ENCODE data around the gene TNIP1. TPM values are rescaled to one million over a fixed set of nuclear protein-coding genes. Genes with fewer than 3 reads are reported as not detected.

TNIP1 gene
- total RNA-seq, 1 donor from 2014 or later = 512 TPM

GRCh38 chr5:151022511-151023018 is 58.3 kb downstream of the TNIP1 start:
- no peak for TF ChIP-seq CTCF (IDR thresholded peaks at IDR 0.05)
- POLR2A ChIA-PET = no interaction called here
- no peak for ATAC-seq (ENCODE audit: low read depth)
- Mint-ChIP-seq H3K4me1 (peaks cover 20% of the 10 kb centered on the region), H3K27me3 (no peaks in the 10 kb centered on the region), H3K36me3 (ENCODE audit: low read depth) (peaks cover 27% of the 10 kb centered on the region), H3K4me3 (no peak overlapping the region), H3K9me3 (no peaks in the 10 kb centered on the region), H3K27ac (peak overlapping the region; percentile 57)
- DNase-seq = no peak
- intact Hi-C loops (cut with micrococcal nuclease) = no loop called here
- CTCF ChIA-PET = no interaction called here

GRCh38 chr5:151021746-151022145 is 59.1 kb downstream of the TNIP1 start:
- POLR2A ChIA-PET = interaction anchor here (0.6 to 1.0 kb wide), 2 partner anchors 149 to 170 kb away, joined by 3 to 6 read pairs; no protein-coding TSS in a partner anchor
- Mint-ChIP-seq H3K9me3 (no peaks in the 10 kb centered on the region), H3K4me3 (no peak overlapping the region), H3K4me1 (peaks cover 20% of the 10 kb centered on the region), H3K27me3 (no peaks in the 10 kb centered on the region), H3K27ac (no peak overlapping the region), H3K36me3 (ENCODE audit: low read depth) (peaks cover 20% of the 10 kb centered on the region)
- no peak for ATAC-seq (ENCODE audit: low read depth)
- CTCF ChIA-PET = no interaction called here
- no peak for TF ChIP-seq CTCF (IDR thresholded peaks at IDR 0.05)
- intact Hi-C loops (cut with micrococcal nuclease) = no loop called here
- DNase-seq = no peak

GRCh38 chr5:151020304-151021110 is 60.3 kb downstream of the TNIP1 start, which contains the start of gene GPX3:
GPX3 (plus strand) TSS chr5:151020591; CDS start chr5:151020655, 64 bp downstream.
- peak; percentile 41 for DNase-seq
- no peak within 1 kb of the TSS for H3K27ac Mint-ChIP-seq
- peak; percentile 72 for ATAC-seq (ENCODE audit: low read depth)
- intact Hi-C loops (cut with micrococcal nuclease) = no loop called here
- peak within 1 kb of the TSS; percentile 74 for H3K4me3 Mint-ChIP-seq
- TF ChIP-seq CTCF (IDR thresholded peaks at IDR 0.05) = no peak
- H3K9me3 Mint-ChIP-seq = no peaks in the 10 kb centered on the region
- peaks cover 9% of the 10 kb centered on the region for H3K36me3 Mint-ChIP-seq (ENCODE audit: low read depth)
- POLR2A ChIA-PET = interaction anchor here (1.0 kb wide), 1 partner anchor 171 kb away, joined by 3 read pairs; no protein-coding TSS in a partner anchor
- CTCF ChIA-PET = no interaction called here
- H3K27me3 Mint-ChIP-seq = no peaks in the 10 kb centered on the region
- H3K4me1 Mint-ChIP-seq = peaks cover 20% of the 10 kb centered on the region

GRCh38 chr5:151019331-151019730 is 61.5 kb downstream of the TNIP1 start:
- CTCF ChIA-PET = no interaction called here
- Mint-ChIP-seq H3K4me3 (peak overlapping the region; percentile 2), H3K27ac (no peak overlapping the region)

More at GRCh38 chr5:151019331-151019730, 61.5 kb downstream of the TNIP1 start:
- POLR2A ChIA-PET = no interaction called here
- H3K27me3 Mint-ChIP-seq = no peaks in the 10 kb centered on the region
- no peak for TF ChIP-seq CTCF (IDR thresholded peaks at IDR 0.05)
- peaks cover 4% of the 10 kb centered on the region for H3K36me3 Mint-ChIP-seq (ENCODE audit: low read depth)
- H3K9me3 Mint-ChIP-seq = no peaks in the 10 kb centered on the region
- ATAC-seq (ENCODE audit: low read depth) (no peak), DNase-seq (no peak)
- intact Hi-C loops (cut with micrococcal nuclease) = no loop called here
- peaks cover 20% of the 10 kb centered on the region for H3K4me1 Mint-ChIP-seq
